Measurements from ENCODE around the gene GAK. TPM values are rescaled to one million over a fixed set of nuclear protein-coding genes. Genes with fewer than 3 reads are reported as not detected.

The GAK gene
- total and polyA plus RNA-seq, 2 donors from 2014 or later = 92.0 to 124 TPM

- Histone ChIP-seq H3K4me1 (ENCODE audit: control insufficient read depth in 2 of 3, insufficient read depth in 2 of 3, low read depth in 1 of 3, low read length in 3 of 3) (no peaks in the 10 kb centered on the region), H3K27ac (ENCODE audit: low read depth in 2 of 2, low read length in 2 of 2) (no peak overlapping the region), H3K4me3 (ENCODE audit: low read length in 3 of 3) (no peak overlapping the region), H3K36me3 (ENCODE audit: control insufficient read depth in 2 of 3, insufficient read depth in 3 of 3, low read length in 3 of 3) (no peaks in the 10 kb centered on the region), H3K9ac (ENCODE audit: low read length in 3 of 3) (no peak overlapping the region), H3K9me3 (ENCODE audit: control insufficient read depth in 2 of 3, insufficient read depth in 1 of 3, low read length in 3 of 3) (no peaks in the 10 kb centered on the region), H3K27me3 (ENCODE audit: control insufficient read depth, insufficient read depth, low read length) (no peaks in the 10 kb centered on the region)
- peak in 2 of 5 donors; percentile 34 to 78 for DNase-seq
- intact Hi-C loops (cut with DNase I) = no loop called here
- no peak for TF ChIP-seq CTCF (IDR thresholded peaks at IDR 0.05; ENCODE audit: borderline replicate concordance, extremely low read depth, insufficient read depth)
- no peak for FAIRE-seq
Measured at GRCh38 chr4:961351-962230, 29.5 kb upstream of the GAK start.

- no peaks in the 10 kb centered on the region for H3K4me1 ChIP-seq (ENCODE audit: control insufficient read depth in 2 of 3, insufficient read depth in 2 of 3, low read depth in 1 of 3, low read length in 3 of 3)
- intact Hi-C loops (cut with DNase I) = no loop called here
- H3K27ac ChIP-seq (ENCODE audit: low read depth in 2 of 2, low read length in 2 of 2) = no peak overlapping the region
- FAIRE-seq (no peak), DNase-seq (peak in 2 of 5 donors; percentile 36 to 73)
- H3K9me3 ChIP-seq (ENCODE audit: control insufficient read depth in 2 of 3, insufficient read depth in 1 of 3, low read length in 3 of 3) = no peaks in the 10 kb centered on the region
- no peaks in the 10 kb centered on the region for H3K27me3 ChIP-seq (ENCODE audit: control insufficient read depth, insufficient read depth, low read length)
- no peak overlapping the region for H3K4me3 ChIP-seq (ENCODE audit: low read length in 3 of 3)
- TF ChIP-seq CTCF (IDR thresholded peaks at IDR 0.05; ENCODE audit: borderline replicate concordance, extremely low read depth, insufficient read depth) = no peak
- H3K36me3 ChIP-seq (ENCODE audit: control insufficient read depth in 2 of 3, insufficient read depth in 3 of 3, low read length in 3 of 3) = no peaks in the 10 kb centered on the region
- no peak overlapping the region for H3K9ac ChIP-seq (ENCODE audit: low read length in 3 of 3)
Measured at GRCh38 chr4:960636-961350, 28.7 kb upstream of the GAK start.

- Histone ChIP-seq H3K4me1 (ENCODE audit: control insufficient read depth in 2 of 3, insufficient read depth in 2 of 3, low read depth in 1 of 3, low read length in 3 of 3) (no peaks in the 10 kb centered on the region), H3K27me3 (ENCODE audit: control insufficient read depth, insufficient read depth, low read length) (no peaks in the 10 kb centered on the region), H3K36me3 (ENCODE audit: control insufficient read depth in 2 of 3, insufficient read depth in 3 of 3, low read length in 3 of 3) (no peaks in the 10 kb centered on the region), H3K27ac (ENCODE audit: low read depth in 2 of 2, low read length in 2 of 2) (no peak overlapping the region), H3K9ac (ENCODE audit: low read length in 3 of 3) (no peak overlapping the region), H3K4me3 (ENCODE audit: low read length in 3 of 3) (no peak overlapping the region), H3K9me3 (ENCODE audit: control insufficient read depth in 2 of 3, insufficient read depth in 1 of 3, low read length in 3 of 3) (no peaks in the 10 kb centered on the region)
- no peak for TF ChIP-seq CTCF (IDR thresholded peaks at IDR 0.05; ENCODE audit: borderline replicate concordance, extremely low read depth, insufficient read depth)
- intact Hi-C loops (cut with DNase I) = no loop called here
- FAIRE-seq (no peak), DNase-seq (peak in 2 of 5 donors; percentile 28 to 60)
Measured at GRCh38 chr4:960140-960635, 28.1 kb upstream of the GAK start.
